Sigmoid colon (tissue), 3 donors: ENCODE results near the gene R3HDM2.

Experiments used
- CTCF ChIP-seq, 4 experiments: fragments of 450-650 bp in 3 of 4; fragments of 200-600 bp in 1 of 4; IDR thresholded peaks; one replicate each; pipeline ENCODE4 v1.5.1; 2016 to 2019; ENCODE audit warnings: antibody characterized with exemption in 4 of 4, mild to moderate bottlenecking in 3 of 4, moderate library complexity in 2 of 4
- POLR2A ChIP-seq, 2 donors: fragments of 450-650 bp; IDR thresholded peaks; one replicate each; pipeline ENCODE4 v1.6.1; 2016; ENCODE audit warnings: antibody characterized with exemption in 2 of 2, mild to moderate bottlenecking in 2 of 2, moderate library complexity in 2 of 2

- no peak for TF ChIP-seq CTCF (IDR thresholded peaks at IDR 0.05)
- no peak for TF ChIP-seq POLR2A (IDR thresholded peaks at IDR 0.05)
Measured at GRCh38 chr12:57384478-57384877, 46.4 kb downstream of the R3HDM2 start.
